ENCODE measurements around the gene MAML2. TPM values are rescaled to one million over a fixed set of nuclear protein-coding genes. Genes with fewer than 3 reads are reported as not detected.

MAML2 gene
- total RNA-seq, 1 experiment from 2014 or later, result 2.9 TPM

DNA sequence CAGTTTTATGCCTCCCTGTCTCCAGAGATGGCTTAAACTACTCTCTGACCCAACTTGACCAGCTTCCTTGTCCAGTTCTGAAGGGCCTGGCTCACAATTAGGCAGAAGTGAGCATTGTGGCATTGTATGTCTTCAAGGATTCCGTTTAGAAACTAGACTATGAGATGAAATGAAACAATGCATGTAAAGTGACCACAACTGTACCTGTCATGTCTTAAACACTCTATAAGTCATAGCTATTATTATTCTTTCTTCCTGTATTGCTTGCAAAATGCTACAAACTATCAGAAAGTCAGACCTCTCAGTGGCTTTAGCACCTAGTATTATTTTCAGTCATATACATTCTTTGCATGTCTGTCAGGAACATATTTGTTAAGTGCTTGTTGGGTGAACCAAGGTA lies 291.2 kb downstream of the MAML2 start:
- H3K4me1 ChIP-seq (ENCODE audit: control insufficient read depth, insufficient read depth, low read length), result no peaks in the 10 kb centered on the region
- in situ Hi-C loops (cut with HindIII; ENCODE audit: low pct_unique_long_range_greater_than_20kb, low sequenced_read_pairs), result no loop called here
- no peak overlapping the region for H3K27ac ChIP-seq (ENCODE audit: low read length)

DNA sequence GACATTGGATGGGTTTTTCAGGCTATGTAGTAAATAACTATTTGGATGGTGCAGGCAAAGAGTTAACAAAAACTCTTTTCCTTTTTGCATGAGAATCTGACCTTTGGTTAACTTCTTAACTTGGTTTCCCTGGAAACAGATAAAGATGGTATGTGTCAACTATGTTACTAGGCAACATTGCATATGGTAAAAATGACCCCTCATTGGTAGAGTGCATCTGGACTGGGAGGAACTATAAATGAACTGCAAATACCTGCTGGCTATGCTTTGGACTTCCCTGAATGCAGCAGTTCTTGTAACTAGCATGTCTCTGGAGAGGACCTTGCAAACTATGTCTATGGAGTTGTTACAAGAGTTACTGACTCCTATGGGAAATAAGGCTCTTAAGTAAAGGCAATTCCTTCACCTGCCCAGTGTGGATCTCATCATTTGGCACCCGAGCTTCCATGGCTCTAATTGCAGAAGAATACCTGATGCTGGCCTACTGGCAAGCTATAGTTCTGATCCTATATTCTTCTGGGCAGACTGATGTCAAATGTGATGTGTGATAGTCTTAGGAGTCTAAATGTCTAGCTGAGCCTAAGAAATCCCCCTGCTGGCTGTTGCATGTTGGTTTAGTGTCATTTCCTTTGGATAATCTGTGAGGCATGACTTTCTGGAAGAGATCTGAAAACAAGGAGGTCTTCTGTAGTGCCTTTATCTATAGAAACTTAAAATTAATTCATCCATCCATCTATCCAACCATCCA lies 292.4 kb downstream of the MAML2 start:
- H3K4me3 ChIP-seq (ENCODE audit: low read depth in 2 of 2, low read length in 2 of 2), result no peak overlapping the region
- intact Hi-C loops (cut with micrococcal nuclease; ENCODE audit: unreplicated experiment) (loop anchor here (10.0 kb wide), 1 partner anchor 344 kb away; the partner anchor contains the start of gene JRKL), in situ Hi-C loops (cut with HindIII; ENCODE audit: low pct_unique_long_range_greater_than_20kb, low sequenced_read_pairs) (no loop called here)
- H3K27ac ChIP-seq (ENCODE audit: low read length), result no peak overlapping the region
- H3K27me3 ChIP-seq (ENCODE audit: control insufficient read depth, insufficient read depth, low read length), result no peaks in the 10 kb centered on the region
- BruUV-seq (replicated peaks), result no TSS peak
- ChIA-PET CTCF (no interaction called here), POLR2A (no interaction called here)
- no peak for DNase-seq (ENCODE audit: low read depth, low spot score)
- no peaks in the 10 kb centered on the region for H3K9me3 ChIP-seq (ENCODE audit: control insufficient read depth, insufficient read depth, low read depth, low read length)
- H3K36me3 ChIP-seq (ENCODE audit: control insufficient read depth, insufficient read depth, low read length), result no peaks in the 10 kb centered on the region
- no peaks in the 10 kb centered on the region for H3K4me1 ChIP-seq (ENCODE audit: control insufficient read depth, insufficient read depth, low read length)
- ATAC-seq, result 0 out of 2 replicates have a peak, but pooled peaks have one; percentile 53
- TF ChIP-seq SIN3A (IDR thresholded peaks at IDR 0.05; ENCODE audit: borderline replicate concordance, insufficient read depth, low read depth, low read length) (no peak), POLR2AphosphoS5 (IDR thresholded peaks at IDR 0.05; ENCODE audit: low read depth, low read length) (no peak), REST (IDR thresholded peaks at IDR 0.05; ENCODE audit: insufficient read depth in 1 of 2, low read depth in 2 of 2, low read length in 1 of 2) (no peak), CTCF (IDR thresholded peaks at IDR 0.05) (no peak; the same call in 1 of the 2 replicates)

More for the DNA sequence above, 291.2 kb downstream of the MAML2 start:
- DNase-seq (ENCODE audit: low read depth, low spot score), result no peak
- no peak for ATAC-seq
- H3K9me3 ChIP-seq (ENCODE audit: control insufficient read depth, insufficient read depth, low read depth, low read length), result no peaks in the 10 kb centered on the region
- no peak overlapping the region for H3K4me3 ChIP-seq (ENCODE audit: low read depth in 2 of 2, low read length in 2 of 2)
- BruUV-seq (replicated peaks), result no TSS peak
- ChIA-PET POLR2A (interaction anchor here (0.6 kb wide), 1 partner anchor 76 kb away, joined by 3 read pairs; no protein-coding TSS in a partner anchor), CTCF (no interaction called here)
- TF ChIP-seq TCF7L2 (IDR thresholded peaks at IDR 0.05; ENCODE audit: low read depth, low read length) (no peak), SIN3A (IDR thresholded peaks at IDR 0.05; ENCODE audit: borderline replicate concordance, insufficient read depth, low read depth, low read length) (no peak), POLR2AphosphoS5 (IDR thresholded peaks at IDR 0.05; ENCODE audit: low read depth, low read length) (no peak), REST (IDR thresholded peaks at IDR 0.05; ENCODE audit: insufficient read depth in 1 of 2, low read depth in 2 of 2, low read length in 1 of 2) (no peak), CTCF (IDR thresholded peaks at IDR 0.05) (no peak)
- H3K27me3 ChIP-seq (ENCODE audit: control insufficient read depth, insufficient read depth, low read length), result no peaks in the 10 kb centered on the region
- intact Hi-C loops (cut with micrococcal nuclease; ENCODE audit: unreplicated experiment), result loop anchor here (10.0 kb wide), 1 partner anchor 343 kb away; the partner anchor contains the start of gene JRKL
- H3K36me3 ChIP-seq (ENCODE audit: control insufficient read depth, insufficient read depth, low read length), result no peaks in the 10 kb centered on the region

All from Panc1 (cell line).